Left cardiac atrium (tissue), 4 donors: Measurements from ENCODE around the gene FGF21. TPM values are rescaled to one million over a fixed set of nuclear protein-coding genes. Genes with fewer than 3 reads are reported as not detected.

Experiments
- ATAC-seq, 2 donors: fragments of 200-7000 bp; cut with Tn5 transposase; one replicate each; pipeline ENCODE4 v1.9.1; 2020; ENCODE audit warnings: mild to moderate bottlenecking in 2 of 2, moderate library complexity in 2 of 2
- DNase-seq: peaks from one replicate; pipeline ENCODE4 v3.0.0-alpha.2; 2020
- intact Hi-C, 2 donors: fragments of 100-400 bp; cut with DNase I; formaldehyde crosslinking; loops; one replicate each; pipeline versions ENCODE4 v1.14.1 to v1.15.1; 2022 to 2023
- total RNA-seq, 2 donors: library from RNA; stranded (reverse); fragmentation: NEBNext Ultra II Directional; extraction: Animal tissue kit (Norgen Biotek cat#: 25700); gene quantifications; one replicate each; pipeline ENCODE4 v1.2.1, GENCODE V29; 2021
- donor health status: DM: no; HTN: yes; CAD: no.
- donor health status: DM: no; HTN: yes; CAD: no; lungs with severe emphysema.
- donor health status: DM: yes; HTN: yes; CAD: no.
- donor health status: Dilated cardiomyopathy.

The FGF21 gene
- total RNA-seq, 2 donors from 2014 or later: not detected

DNA sequence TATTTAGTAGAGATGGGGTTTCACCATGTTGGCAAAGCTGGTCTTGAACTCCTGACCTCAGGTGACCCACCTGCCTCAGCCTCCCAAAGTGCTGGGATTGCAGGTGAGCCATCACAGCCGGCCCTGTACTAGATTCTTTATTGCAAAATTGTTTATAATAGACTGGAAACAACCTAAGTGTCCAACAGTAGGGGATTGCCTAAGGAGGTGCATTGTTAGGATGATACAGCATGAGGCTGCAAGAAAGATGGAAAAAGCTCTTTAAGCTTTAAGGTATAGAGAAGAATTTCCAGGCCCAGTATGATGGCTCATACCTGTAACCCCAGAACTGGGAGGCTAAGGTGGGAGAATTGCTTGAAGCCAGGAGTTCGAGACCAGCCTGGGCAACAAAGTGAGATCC lies 47.3 kb downstream of the FGF21 start:
- intact Hi-C loops: no loop called here
- no peak for ATAC-seq
- no peak for DNase-seq

DNA sequence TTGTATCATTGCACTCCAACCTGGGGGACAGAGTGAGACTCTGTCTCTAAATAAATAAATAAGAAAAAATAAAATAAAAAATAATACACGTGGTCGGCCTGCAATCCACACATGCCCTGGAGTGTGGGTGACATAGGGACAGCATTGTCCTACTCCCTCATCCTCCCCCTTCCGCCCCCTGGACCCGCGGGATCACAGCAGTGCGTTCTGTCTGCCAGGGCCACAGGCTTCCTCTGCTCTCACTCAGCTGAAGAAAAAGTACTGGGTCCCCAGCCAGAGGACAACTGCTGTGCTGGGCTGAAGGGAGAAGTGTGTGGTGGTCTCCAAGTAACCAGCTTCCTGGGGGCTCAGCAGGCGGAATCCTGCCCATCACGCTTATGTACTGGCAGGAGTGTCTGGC lies 49.2 kb downstream of the FGF21 start:
- intact Hi-C loops: no loop called here
- DNase-seq: no peak
- ATAC-seq: no peak

DNA sequence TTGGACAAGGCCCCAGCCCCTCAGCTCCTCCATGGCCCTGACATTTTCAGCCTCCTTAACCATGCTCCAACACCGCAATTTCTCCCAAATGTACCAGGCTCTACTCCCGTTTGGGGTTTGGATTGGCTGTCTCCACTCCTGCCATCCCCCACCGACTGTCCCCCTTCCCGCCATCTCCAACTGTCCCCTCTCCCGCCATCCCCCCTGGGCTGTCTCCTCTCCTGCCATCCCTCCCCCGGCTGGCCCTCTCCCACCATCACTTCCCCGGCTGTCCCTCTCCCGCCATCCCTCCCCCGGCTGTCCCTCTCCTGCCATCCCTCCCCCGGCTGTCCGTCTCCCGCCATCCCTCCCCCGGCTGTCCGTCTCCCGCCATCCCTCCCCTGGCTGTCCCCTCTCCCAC lies 50.1 kb downstream of the FGF21 start:
- intact Hi-C loops: no loop called here
- DNase-seq (no peak), ATAC-seq (no peak)

DNA sequence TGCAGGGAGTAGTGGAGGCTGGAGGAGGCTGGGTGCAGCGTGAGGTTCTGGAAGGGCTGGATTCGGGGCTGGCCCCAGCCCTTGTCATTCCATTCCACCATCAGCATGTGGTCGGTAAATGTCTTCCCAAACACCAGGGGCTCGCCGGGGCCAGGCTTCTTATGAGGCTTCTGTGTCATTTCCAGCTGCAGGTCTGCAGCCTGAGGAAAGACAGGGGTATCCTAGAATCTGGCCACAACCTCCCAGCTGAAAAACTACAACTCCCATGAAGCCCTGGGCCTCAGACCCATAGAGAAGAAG lies 51.1 kb downstream of the FGF21 start:
- intact Hi-C loops: no loop called here
- DNase-seq (no peak), ATAC-seq (no peak)

DNA sequence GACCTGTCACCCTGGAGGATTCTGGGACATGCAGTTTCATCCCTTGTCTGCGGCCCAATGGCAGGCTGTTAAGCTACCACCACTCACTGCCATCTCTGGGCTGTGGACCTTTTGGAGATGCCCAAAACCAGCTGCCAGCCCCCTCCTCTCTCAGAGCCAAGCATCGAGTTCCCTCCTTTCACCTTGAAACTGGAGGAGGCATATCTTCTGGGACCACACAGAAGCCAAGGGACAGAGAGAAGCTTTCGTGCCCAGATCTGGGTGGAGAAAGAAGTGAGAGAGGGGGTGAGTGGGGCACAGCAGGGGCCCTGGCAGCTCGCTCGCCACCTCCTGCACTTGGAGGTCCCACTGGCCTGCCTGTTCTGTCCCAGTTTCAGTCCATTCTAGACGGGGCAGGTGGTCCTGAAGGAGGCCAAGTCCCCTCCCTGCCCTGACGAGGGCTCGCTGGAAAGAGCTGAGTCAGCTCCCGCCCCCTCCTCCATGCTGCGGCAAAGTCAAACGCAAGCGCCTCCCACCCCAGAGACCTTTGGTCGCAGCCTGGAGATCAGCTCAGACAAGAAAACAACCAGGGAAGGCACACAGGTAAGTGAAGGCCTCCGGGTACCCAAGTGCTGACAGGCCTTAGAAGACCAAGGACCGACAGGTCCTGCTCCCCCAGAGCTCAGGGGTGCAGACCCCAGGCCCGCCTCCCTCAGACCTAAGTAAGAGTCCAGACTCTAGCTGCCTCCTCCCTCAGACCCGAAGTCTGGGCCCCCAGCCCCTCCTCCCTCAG lies 51.7 kb downstream of the FGF21 start:
- ATAC-seq: peak; percentile 13 to 39
- intact Hi-C loops: no loop called here
- no peak for DNase-seq

DNA sequence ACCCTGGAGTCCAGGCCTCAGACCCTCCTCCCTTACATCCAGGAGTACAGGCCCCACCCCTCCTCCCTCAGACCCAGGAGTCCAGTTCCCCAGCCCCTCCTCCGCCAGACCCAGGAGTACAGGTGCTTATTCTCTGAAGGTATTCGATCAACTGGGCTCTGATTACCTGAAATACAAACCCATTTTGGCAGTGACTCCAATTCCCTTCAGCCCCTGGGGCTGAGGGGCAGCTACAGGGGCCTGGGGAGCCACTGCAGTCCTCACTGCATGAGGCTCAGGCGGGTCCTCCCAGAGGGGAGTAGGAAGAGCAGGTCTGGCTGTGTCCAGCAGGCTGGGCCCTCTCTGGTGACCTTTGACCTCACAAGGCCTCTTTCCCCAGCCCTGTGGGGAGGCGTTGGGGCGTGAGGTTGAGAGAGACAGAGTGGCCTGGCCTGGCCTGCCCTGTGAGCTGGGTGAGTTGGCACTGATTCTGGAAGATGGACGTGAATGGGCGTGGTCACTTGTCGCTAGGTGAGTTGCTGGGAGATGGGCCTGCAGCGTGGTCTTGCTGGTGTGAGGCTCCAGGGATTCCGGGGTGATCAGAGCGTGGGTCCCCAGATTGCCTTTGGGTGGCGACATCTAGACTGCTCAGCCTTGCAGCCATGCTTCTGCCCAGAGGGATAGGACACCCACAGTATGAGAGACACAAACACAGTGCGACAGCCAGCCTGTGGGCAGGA lies 52.4 kb downstream of the FGF21 start:
- intact Hi-C loops: no loop called here
- no peak for ATAC-seq
- no peak for DNase-seq

Other genes starting within 250 kb of the FGF21 start
- gene LMTK3, start 243.7 kb upstream of the FGF21 start, total RNA-seq: 1 to 10 TPM; 2.0 to 2.9 TPM
- gene SULT2B1, start 203.4 kb upstream of the FGF21 start, total RNA-seq: under 1 TPM; 0.39 to 0.71 TPM
- not detected for gene SPACA4, start 148.8 kb upstream of the FGF21 start, total RNA-seq
- under 1 TPM in 1 of 2 donors, not detected in 1; 0.32 TPM for gene FAM83E, start 140.4 kb upstream of the FGF21 start, total RNA-seq
- gene RPL18, start 136.3 kb upstream of the FGF21 start, total RNA-seq: 100 to 1,000 TPM; 674 to 678 TPM
- gene SPHK2, start 136.0 kb upstream of the FGF21 start, total RNA-seq: 1 to 10 TPM; 9.0 to 9.3 TPM
- gene DBP, start 118.1 kb upstream of the FGF21 start, total RNA-seq: 10 to 100 TPM in 1 of 2 donors, 1 to 10 TPM in 1; 2.0 to 15.1 TPM
- gene CA11, start 109.3 kb upstream of the FGF21 start, total RNA-seq: 1 to 10 TPM; 7.1 to 7.7 TPM
- gene NTN5, start 82.5 kb upstream of the FGF21 start, total RNA-seq: under 1 TPM; 0.21 to 0.27 TPM
- gene FUT2, start 59.6 kb upstream of the FGF21 start, total RNA-seq: not detected
- gene MAMSTR, start 35.8 kb upstream of the FGF21 start, total RNA-seq: 1 to 10 TPM; 1.6 to 3.2 TPM
- 10 to 100 TPM; 14.9 to 23.8 TPM for gene RASIP1, start 14.9 kb upstream of the FGF21 start, total RNA-seq
- under 1 TPM; 0.29 to 0.92 TPM for gene IZUMO1, start 8.6 kb upstream of the FGF21 start, total RNA-seq
- gene FUT1, start 2.9 kb upstream of the FGF21 start, total RNA-seq: 1 to 10 TPM; 2.1 to 3.5 TPM
- gene BCAT2, start 55.5 kb downstream of the FGF21 start, total RNA-seq: 10 to 100 TPM; 29.8 to 37.7 TPM
- 1 to 10 TPM; 2.8 to 5.4 TPM for gene HSD17B14, start 81.0 kb downstream of the FGF21 start, total RNA-seq
- gene PLEKHA4, start 113.1 kb downstream of the FGF21 start, total RNA-seq: 10 to 100 TPM; 29.6 to 67.1 TPM
- 10 to 100 TPM; 67.2 to 78.6 TPM for gene PPP1R15A, start 116.9 kb downstream of the FGF21 start, total RNA-seq
- under 1 TPM in 1 of 2 donors, not detected in 1; 0.50 TPM for gene TULP2, start 143.2 kb downstream of the FGF21 start, total RNA-seq
- 100 to 1,000 TPM; 279 to 342 TPM for gene NUCB1, start 144.8 kb downstream of the FGF21 start, total RNA-seq
- not detected for gene DHDH, start 178.2 kb downstream of the FGF21 start, total RNA-seq
- gene BAX, start 199.4 kb downstream of the FGF21 start, total RNA-seq: 10 to 100 TPM; 28.8 to 36.1 TPM
- gene FTL, start 209.8 kb downstream of the FGF21 start, total RNA-seq: 1,000 to 10,000 TPM; 1,813 to 2,086 TPM
- gene GYS1, start 237.8 kb downstream of the FGF21 start, total RNA-seq: 10 to 100 TPM; 66.4 to 95.7 TPM
- 10 to 100 TPM; 39.3 to 50.0 TPM for gene RUVBL2, start 238.4 kb downstream of the FGF21 start, total RNA-seq